HPDE6-E6E7 (cell line): ENCODE measurements around the gene AP3B2.
"Not testable (repeated sequence)": the region's sequence is repeated elsewhere in the genome, so short reads cannot be mapped to it uniquely, and the experiment has no call there.

Source experiments
- DNase-seq: peaks from one replicate; pipeline ENCODE4 v3.0.0; 2011; ENCODE audit warnings: missing footprints; ENCODE audit errors: extremely low spot score

The AP3B2 gene

DNA sequence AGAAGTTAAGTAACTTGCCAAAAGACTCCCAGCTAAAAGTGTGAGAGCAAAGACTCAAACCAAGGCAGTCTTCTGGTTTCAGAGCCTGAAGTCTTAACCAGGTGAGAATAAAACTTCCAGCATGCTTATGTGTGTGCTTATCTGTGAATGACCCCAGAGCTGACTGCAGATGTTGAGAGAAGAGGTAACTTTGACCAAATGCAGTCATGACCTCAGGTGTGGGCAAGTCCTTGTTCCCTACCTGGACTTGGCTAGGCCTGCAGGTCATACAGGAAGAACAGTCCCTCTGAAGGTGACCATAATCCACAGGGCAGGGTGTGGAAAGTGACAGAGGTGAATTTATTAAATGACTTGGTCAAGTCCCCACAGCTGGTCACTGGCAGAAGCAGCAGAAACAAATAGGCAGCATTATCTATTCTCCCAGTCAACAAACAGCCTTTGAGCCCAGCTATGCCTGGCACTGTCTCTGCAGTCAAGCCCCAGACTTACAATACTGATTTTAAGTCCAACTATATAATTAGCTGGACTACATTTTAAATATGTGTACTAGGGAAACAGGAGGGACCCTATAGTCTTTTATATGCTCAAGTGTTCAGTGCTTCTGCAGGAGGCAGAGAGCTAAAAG lies 59.5 kb downstream of the AP3B2 start:
- no peak for DNase-seq

- DNase-seq: no peak
These were observed 60.3 kb downstream of the AP3B2 start for GRCh38 chr15:82649226-82649999.

GRCh38 chr15:82648257-82649103 lies 61.2 kb downstream of the AP3B2 start:
- no peak for DNase-seq

GRCh38 chr15:82647835-82648256 lies 61.8 kb downstream of the AP3B2 start:
- DNase-seq: no peak

GRCh38 chr15:82647045-82647834 lies 62.4 kb downstream of the AP3B2 start, which contains the start of gene CPEB1:
Gene CPEB1, minus strand, starts transcription at chr15:82647363. Its CDS starts 18,904 bp downstream, at chr15:82628459.
- DNase-seq: no peak

GRCh38 chr15:82646250-82647044 lies 63.2 kb downstream of the AP3B2 start:
- DNase-seq: no peak

DNA sequence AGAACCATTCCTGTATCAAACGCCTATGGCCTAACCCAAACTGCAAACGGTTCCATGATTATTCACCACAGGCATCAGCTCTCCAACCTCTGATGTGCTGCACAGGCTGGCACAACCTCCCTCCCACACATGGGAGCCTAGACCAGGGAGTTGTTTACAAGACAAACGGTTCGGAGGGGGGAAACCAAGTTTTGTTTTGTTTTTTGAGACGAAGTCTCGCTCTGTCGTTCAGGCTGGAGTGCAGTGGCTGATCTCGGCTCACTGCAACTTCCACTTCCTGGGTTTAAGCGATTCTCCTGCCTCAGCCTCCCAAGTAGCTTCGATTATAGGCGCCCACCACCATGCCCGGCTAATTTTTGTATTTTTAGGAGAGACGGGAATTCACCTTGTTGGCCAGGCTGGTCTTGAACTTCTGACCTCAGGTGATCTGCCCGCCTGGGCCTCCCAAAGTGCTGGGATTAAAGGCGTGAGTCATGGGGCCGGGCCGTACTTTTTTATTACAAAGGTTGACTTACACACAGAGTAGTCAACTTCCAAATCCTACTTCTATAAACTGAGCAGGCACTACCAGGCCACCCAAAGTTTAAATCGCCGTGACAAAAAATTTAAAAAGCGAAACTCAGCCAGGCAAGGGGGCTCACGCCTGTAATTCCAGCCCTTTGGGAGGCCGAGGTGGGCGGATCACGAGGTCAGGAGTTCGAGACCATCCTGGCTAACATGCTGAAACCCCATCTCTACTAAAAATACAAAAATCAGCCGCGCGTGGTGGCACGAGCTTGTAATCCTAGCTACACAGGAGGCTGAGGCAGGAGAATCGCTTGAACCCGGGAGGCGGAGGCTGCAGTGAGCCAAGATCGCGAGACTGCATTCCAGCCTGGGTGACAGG lies 64.5 kb downstream of the AP3B2 start:
- not testable (repeated sequence) for DNase-seq

- DNase-seq: no peak
These were observed 65.7 kb downstream of the AP3B2 start for GRCh38 chr15:82643992-82644391.

DNA sequence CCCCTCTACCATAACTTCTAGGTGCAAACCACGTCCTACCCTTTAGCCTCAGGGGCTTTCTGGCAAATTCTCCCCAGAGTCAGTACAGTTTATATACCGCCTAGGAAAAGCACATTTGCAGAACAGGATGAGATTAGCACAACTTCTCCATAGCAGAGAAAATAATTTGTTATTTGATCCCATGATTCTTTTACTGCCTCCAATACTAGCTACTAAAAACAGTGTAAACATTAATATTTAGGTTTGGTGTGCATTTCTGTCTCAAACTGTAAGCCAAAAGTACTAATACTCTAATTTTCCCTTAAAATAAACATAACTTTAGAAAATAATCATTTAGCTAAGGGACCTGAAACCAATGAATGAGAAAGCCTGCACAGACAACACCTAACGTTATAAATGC lies 67.0 kb downstream of the AP3B2 start:
- DNase-seq: no peak

- DNase-seq: no peak
These were observed 68.4 kb downstream of the AP3B2 start for GRCh38 chr15:82641129-82641798.

- no peak for DNase-seq
These were observed 69.0 kb downstream of the AP3B2 start for GRCh38 chr15:82640672-82641071.

DNA sequence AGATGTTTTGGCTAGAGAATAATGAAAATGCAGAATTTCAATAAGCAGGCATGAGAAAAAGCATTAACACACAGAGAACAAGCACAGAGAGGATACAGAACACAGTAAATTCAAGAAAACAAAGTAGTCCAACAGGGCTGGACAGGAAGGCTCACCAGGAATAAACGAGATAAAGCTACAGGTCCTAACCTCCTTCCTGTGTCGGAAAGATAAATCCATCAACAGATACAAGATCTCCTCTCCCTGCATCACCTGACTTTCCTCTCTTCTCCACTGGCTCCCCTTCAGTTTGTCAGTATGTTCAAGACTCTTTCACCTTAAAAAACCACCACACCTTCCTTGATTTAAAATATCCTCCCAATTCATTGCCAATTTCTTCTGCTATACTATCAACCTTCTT lies 73.9 kb downstream of the AP3B2 start:
- DNase-seq: no peak

DNA sequence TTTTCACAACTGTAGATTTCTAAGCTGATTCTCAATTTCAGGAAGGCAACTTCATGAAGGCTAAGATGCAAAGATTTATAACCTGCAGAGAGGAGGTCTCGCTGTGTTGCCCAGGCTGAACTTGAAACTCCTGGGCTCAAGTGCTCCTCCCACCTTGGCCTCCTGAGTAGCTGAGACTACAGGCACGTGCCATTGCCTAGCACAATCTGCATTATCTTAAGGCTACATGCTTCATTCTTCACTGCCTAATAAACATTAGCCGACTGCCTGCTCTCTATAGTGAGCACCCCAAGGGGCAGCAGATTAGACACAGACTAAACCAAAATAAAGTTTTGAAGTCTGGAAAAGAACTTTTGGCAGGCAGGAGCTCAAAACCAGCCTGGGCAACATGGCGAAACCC lies 79.6 kb downstream of the AP3B2 start:
- no peak for DNase-seq

- DNase-seq: no peak
These were observed 84.5 kb downstream of the AP3B2 start for GRCh38 chr15:82625136-82625535.

DNA sequence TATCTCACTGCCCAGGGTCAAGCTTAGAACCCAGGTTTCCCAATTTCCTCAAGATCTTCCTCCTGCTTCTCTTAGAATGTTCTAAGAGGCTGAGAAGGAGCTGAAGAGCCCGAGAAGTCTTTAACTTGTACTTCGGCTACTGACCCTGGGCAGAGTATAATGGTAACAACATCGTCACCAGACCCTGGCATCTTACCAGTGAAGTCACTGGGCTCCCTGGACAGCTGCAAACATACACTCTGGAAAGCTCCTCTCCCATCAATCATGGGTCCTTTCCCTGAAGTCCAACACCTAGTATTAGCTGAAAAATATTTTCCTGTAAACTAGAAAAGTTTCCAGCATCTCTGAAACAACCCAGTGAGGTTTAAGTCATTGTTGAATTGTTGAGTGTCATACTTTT lies 85.2 kb downstream of the AP3B2 start:
- DNase-seq: no peak

DNA sequence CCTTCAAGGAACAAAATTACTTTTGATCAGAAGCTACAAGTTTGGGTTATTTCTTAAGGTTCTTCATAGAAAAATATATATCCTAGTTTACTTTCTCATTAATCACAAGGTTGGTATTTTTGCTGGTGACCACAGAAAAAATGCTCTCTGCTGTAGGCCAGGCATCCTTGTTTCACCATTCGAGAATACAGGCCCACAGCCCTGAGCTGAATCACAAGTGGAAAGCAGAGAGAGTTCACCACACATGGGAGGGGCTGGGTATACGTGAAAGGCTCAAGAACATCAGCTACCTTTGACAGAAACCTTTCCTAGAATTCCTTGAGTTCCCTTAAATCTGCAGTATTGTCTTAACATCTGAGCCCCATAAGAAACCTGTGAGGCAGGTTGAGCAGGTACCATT lies 85.7 kb downstream of the AP3B2 start:
- no peak for DNase-seq

DNA sequence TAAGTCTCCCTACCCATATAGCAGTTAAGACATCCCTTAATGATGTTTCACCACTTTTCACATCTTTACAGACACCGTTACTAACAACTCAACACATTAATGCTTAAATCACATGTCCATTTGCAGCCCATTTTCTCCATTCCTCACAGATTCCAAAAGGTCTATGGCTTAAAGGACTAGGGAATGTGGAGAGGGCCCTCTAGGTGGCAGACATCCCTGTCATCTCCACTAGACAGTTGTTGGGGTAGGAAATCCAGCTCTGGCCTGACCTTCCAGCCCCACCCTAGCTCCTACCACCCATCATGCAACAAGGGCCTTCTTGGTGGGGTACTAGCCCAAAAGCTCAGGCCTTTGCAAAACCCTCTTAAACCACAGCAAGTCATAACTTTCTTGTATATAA lies 87.7 kb downstream of the AP3B2 start:
- no peak for DNase-seq

GRCh38 chr15:82613747-82614146 lies 95.9 kb downstream of the AP3B2 start:
- DNase-seq: no peak

DNA sequence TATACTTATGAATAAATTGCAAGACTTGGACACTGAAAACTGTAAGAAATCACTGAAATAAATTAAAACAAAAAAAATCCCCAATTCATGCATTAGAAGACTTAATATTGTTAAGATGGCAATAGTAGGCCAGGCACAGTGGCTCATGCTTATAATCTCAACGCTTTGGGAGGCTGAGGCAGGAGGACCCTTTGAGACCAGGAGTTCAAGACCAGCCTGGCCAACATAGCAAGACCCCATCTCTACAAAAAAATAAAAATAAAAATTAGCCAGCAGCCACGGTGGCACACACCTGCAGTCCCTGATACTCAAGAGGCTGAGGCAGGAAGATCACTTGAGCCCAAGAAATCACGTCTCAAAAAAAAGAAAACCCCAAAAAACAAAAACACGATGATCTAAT lies 98.3 kb downstream of the AP3B2 start:
- no peak for DNase-seq
